Activated T-helper 9 cell treated with anti-CD3 and anti-CD28 coated beads, Interleukin-2, amount 50 U/mL, for 16 hours (primary cell): ENCODE measurements around the gene FARS2.

ENCODE experiments used
- DNase-seq: peaks from one replicate; pipeline ENCODE4 v3.0.0-alpha.2; 2020; ENCODE audit warnings: low read depth

The FARS2 gene

DNA sequence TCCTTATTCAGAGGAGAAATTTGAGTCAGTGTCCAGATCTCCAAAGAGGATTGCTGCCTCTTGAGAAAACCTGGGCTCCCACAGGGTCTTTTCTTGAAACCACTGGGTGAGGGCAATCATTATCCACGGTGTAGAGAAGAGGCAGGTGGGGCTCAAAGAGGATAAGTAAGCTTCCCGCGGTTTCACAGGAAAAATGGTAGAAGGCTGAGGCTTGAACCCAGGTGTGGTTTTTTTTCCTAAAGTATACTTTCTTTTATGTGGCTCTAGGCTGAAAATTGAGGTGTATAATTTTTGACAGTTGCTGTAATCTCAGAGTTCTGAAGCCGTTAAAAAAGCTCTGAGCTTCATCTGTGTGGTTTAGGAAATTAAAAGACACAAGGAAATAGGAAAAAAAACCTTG is 164.5 kb downstream of the FARS2 start:
- DNase-seq: no peak

DNA sequence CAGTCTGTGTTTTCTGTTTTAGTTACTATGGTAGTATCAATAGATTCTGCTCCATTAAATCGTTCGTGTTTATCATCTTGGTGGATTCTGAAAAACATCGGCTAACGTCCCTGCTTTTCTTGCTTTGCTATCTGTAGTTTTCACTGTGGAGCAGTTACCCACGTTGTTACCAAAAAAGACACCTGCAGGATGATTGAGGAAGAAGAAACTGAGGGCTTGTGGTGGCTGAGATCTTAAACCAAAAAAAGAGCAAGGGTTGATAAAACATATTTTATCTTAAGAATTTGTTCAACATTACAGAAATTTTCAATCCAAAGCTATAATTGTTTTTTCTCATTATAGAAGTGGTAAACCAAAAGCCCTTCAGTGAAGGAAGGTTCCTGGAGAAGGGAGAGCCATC is 166.3 kb downstream of the FARS2 start:
- no peak for DNase-seq

DNA sequence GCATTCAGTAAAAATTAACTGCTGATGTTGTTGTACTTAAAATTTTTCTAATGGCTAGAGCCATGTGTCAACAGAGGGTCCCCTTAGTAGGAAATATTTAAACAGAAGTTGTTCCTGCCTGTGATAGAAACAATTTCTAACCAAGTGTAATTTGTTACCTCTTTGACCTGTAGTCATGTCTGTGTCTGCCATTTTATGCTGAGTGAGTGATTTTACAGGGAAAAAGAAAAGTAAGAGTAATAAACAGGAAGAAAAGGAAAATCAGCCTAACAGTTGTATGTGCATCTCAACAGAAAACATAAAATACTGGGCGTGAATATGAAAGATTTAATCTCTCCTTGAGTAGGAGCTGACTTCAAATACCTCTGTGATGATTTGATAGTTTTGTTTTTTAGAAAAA is 172.0 kb downstream of the FARS2 start:
- no peak for DNase-seq

DNA sequence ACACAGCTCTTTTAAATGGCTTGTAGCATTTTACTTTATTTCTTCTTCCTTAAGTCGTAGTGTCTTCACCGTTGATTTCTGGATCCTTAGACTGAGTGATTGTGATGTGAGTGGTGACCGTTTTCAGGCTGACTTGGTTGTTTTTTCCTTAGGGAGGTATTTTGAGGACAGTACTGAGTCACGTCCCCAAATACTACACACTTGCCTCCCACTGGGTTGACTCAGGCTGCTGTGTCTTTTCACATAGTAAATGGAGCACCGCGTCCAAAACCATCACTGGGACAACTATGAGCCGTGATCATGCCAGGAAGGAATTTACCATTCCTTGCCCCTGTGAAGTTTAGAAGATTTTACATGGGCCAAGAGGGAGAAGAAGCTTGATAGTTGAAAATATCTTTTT is 174.1 kb downstream of the FARS2 start:
- DNase-seq: no peak

DNA sequence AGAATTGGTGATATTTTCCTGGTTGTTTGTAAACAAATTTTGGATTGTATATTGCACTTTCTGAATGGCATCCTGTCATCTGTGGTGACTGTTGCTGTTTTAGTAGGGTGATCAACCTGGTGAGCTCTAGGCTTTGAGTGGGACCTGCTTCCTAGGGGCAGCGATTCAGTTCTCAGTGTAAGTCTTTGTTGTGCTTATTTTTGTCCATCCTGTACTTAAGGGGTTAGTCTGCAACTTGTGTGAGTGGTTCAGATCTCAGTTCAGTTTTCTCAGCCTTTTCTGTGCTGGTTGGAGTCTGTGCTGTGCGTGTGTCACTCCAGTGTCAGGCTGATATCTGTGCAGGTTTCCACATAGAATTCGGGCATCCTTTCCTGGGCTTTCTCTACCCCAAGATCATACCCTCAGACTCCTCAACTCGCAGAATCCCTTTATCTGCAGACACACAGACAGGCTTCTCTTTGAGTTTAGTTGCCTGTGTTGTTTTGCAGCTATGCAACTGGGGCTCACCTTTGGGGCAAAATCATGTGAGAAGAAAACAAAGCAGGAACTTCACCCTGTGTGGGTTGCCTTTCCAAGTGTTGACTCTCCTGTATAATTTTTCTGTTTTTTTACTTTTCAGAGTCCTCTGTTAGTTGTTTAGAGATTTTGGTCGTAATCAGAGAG is 177.7 kb downstream of the FARS2 start:
- no peak for DNase-seq

DNA sequence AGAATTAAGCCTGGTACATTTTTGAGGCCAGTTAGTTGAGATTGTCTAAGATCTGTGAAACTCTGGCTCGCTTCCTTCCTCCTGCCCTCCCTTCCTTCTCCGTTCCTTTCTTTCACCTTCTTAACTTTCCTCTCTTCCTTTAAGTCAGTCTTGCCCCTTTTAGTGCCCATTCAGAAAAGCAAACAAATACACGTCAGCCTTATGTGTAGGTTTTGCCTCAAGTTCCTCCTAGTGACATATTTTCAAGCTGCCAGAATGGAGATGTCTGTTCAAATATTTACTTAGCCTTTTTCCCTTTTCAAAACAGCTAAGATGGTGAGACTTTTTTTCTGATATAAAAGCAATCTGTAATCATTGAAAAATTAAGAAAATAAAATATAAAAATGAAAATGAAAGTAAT is 178.4 kb downstream of the FARS2 start:
- no peak for DNase-seq

DNA sequence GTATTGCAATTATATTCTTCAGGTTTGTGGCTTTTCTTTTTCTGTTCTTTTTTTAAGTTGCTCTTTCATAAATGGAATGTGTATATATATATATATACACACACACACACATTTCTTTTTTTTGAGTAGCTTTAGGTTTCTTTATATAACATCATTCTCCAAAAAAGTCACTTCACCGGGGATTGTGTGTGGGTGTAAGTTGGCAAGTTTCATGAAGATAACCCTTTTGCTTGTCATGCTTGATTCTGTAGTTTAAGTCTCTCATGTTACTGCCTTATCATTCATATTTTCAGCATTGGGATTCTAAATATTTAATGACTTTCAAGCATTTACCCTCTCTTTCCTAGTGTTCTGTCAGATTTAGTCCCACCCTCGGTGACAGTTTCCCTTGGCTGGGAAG is 181.0 kb downstream of the FARS2 start:
- no peak for DNase-seq

DNA sequence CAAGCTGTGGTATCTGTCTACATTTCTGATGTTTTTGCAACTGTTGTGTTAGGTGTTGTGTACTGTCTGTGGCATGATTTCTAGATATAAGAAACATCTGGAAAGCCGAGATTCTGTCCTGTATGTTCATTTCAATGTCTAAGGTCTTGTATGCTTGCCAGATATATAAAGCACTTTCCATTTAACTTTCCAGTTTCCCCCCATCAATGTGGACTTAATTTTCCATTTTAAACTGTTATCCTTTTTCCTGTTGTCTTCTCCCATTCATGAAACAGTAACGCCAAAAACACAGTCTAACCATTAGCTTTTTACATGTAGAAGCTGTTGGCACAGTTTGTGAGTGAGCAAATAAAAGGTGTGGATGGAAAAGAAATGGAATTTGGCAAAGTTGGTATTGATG is 181.6 kb downstream of the FARS2 start:
- no peak for DNase-seq

DNA sequence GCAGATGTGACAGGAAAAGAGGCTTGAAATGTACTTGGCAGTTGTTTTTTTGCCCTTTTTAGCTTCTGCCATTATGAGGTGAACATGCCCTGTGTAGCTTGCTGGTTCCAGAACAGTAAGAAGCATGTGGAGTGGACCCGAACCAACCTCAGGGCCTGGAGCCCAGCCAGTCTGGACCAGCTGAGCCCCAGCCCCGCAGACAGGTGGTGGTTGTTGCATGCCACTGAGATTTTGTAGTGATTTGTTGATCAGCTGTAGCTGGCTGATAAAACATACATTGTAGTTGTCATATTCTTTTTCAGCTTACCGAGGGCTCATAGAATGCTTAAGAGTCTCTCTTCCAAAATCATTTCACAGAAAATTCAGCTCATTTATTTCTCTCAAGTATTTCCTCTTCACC is 182.2 kb downstream of the FARS2 start:
- DNase-seq: no peak

DNA sequence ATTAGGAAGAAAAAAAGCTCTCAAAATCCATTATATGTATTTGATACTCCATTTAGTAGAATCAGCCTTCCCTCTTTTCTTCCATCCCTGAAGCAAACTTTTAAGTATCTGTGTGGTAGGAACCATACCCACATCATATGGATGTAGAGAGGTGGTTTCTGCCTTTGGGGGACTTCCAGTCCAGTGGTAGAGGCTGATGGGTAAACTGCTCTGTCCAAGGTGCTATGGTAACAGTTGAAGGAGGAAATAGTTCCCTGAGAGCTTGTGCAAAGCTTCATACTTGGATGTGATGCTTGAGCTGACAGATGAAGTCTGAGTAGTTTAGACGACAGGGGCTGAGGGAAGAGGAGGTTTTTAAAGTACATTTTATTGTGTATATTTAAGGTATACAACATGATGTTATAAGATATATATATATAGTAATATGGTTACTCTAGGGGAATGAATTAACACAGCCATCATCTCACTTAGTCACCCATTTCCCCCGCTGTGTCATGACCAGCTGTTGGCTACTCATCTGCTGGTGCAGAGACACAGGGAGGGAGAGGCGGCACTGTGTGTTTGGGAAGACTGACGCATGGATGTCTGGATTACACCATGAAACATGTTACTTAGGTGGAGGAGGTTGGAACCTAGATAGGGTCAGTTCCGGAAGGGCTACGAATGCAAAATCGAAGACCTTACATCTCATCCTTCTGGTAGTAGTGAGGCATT is 185.2 kb downstream of the FARS2 start:
- DNase-seq: no peak

DNA sequence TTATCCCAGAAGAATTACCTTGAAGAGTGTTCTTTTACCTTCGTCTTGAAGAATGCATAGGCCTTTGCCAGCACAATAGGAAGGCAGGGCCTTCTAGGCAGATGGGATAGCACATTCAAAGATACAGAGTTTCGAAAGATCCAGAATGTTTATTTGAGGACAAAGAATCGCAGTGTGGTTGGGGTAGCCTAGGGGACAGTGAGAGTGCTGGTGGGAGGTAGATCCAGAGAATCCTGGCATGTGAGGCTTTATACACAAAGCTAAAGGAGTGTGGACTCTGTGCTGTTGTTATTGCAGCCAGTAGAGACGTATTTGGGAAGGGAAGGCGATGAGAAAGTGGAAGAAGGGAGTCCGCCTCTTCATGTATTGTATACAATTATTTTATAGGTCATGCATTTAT is 186.6 kb downstream of the FARS2 start:
- DNase-seq: no peak

DNA sequence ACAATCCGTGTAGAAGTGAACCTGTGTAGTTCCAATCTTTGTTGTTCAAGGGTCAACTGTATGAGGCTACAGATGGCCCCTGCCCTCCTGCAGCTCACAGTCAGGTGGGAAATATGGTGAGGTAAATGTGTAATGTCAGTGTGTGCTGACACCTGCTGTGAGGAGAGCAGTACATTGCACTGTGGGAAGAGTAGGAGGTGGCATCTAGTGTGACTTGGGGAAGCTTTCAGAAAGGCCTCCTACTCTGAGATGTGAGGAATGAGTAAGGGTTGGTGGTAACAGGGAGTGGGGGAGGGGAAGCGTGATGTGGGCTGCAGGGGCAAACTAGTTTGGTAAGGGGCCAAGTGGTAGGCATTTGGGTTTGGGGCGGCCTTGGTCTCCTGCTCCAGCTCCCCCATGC is 188.8 kb downstream of the FARS2 start:
- no peak for DNase-seq

DNA sequence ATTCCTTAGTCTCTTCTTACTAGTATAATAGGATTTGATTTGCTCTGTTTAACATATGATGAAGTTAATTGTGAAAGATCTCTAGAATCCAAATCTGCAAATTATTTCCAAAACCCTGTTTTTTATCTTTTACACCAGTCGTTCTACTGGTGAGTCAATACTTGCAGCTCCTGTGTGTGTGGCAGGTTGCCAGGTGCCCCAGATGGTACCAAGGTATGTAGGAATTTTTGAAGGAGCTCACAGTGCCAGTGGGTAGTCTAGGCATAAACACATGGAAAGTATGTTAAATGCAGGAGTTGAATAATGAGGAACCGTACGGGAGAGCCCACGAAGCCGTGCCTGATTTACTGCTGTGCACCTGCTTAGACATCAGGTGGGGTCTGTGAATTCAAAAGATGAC is 192.2 kb downstream of the FARS2 start:
- no peak for DNase-seq

DNA sequence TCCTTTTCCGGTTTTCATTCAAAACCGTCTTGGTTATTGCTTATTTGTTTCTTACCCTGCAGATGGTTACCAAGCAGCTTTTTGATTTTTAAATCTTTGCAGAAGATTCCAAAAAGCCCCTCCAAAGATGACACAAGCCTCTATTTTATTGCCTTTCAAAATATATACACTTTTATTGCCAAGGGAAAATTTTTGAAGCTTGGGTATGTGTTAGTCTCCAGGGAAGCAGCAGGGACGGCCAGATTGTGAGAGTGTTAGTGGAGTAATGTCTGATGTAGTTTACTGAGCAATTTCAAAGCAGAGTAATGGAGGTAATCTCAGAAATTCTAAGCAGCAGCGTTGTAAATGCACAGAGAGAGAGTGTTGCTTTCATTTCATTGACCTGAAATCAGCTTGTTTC is 193.8 kb downstream of the FARS2 start:
- no peak for DNase-seq

DNA sequence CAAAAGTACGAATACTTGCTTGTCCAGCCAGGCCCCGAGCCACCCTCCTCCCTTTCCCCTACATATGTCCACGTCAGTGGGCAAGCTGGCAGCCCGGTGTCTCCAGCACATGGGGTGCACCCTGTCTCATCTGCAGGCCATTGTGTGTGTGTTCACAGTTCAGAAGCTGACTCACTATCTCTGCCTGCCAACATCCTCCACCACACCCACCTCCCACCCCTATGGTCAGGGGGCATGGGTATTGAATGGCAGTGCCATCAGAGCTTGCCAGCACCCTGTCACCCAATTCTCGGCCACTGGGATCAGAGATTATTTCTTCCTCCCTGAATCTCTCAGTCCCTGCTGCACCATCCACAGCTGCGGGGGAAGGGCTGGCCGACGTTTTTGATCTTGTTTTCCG is 195.7 kb downstream of the FARS2 start:
- DNase-seq: no peak

DNA sequence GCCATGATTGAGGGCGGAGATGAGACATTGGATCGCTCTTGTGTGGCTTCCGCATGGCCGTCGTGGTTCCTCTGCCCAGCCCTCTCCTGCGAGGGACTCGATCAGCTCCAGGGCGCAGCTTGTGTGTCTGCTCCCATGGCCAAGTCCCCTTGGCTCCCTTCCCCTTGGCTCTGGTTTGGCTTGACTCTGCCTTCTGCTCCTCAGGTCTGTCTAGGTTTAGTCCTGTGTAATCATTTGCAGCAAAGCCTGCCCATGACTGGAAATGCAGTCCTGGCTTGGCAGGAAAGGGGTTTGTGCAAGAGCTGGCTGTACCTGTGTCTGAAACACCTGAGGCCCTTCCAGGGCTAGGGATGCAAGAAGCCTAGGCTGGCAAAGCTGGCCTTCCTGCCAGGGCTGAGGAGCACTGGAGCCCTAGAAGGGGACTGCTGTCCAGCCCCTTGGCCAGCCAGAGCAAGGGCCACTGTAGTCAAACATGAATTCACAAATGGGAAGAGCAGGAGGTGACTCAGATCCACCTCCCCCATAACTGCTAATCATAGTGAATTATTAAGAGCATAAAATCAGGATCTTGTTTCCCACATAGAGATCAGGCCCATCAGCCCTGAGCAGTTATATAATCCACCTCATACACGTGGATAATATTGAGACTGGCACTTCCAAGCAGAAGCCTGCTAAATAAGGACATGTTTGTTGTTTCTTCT is 196.8 kb downstream of the FARS2 start:
- DNase-seq: no peak

DNA sequence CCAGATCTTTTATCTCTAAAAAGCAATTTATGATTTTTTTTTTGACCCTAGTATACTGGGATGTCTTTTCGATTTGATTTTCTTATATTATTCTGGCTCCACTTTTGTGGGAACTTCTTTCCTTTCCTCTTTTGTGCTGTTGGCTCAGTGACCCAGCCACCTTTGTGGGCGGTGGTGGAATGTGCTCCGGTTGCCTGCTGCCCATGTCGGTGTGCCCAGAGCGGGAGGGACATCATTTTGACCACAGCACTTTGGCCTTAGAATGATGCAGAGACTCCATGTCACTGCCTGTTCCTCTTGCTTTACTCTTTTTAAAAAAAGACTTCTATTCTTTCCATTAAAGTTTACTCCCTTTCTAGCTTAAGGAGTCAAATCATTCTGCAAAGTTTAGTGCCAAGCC is 198.0 kb downstream of the FARS2 start:
- DNase-seq: no peak

DNA sequence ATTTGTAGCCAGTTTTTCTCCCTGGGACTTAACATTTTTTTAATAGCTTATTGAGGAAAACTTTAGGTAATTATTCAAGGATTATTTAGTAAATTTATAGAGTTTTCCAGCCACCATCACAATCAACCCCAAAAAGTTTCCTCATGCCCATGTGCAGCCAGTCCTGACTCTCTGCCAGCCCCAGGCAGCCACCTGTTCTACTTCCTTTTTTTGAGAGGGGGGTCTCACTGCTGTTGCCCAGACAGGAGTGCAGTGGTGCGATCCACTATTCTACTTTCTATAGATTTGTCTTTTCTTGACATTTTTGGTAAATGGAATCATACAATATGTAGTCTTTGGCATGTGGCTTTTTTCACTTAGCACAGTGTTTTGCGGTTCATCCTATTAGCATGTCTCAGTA is 200.1 kb downstream of the FARS2 start:
- no peak for DNase-seq

DNA sequence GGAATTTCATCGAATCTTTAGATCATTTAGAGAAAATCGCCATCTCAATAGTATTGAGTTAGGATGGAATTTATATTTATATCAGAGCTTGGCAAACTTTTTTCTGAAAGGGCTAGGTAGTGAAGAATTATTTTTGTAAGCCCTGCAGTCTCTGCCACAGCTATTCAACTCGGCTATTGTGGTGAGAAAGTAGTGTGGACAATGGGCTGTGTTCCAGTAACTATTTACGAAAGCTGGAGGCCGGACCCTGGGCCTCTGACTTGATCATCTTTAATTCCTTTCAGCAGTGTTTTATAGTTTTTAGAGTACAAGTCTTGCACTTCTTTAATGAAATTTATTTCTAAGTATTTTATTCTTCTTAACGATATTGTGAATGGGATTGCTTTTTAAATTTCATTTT is 201.5 kb downstream of the FARS2 start:
- DNase-seq: no peak

DNA sequence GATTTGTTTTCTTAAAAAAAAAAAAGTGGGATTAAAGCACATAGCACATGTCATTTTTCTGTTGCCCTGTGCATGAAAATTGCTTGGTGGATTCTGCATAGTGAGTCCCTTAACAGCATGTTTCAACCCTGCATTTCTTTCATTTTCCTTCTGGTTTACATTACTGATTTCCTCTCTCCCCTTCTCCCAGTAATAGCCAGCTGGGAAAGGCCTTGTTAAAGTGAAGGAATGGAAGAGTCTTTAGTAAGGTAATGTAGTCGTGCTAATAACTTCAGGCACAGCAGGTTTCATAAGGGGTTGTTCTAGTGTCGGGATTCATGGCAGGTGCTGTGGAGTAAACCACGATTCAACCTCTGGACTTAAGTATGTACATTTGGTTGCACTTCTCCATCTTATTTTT is 202.4 kb downstream of the FARS2 start:
- DNase-seq: no peak

DNA sequence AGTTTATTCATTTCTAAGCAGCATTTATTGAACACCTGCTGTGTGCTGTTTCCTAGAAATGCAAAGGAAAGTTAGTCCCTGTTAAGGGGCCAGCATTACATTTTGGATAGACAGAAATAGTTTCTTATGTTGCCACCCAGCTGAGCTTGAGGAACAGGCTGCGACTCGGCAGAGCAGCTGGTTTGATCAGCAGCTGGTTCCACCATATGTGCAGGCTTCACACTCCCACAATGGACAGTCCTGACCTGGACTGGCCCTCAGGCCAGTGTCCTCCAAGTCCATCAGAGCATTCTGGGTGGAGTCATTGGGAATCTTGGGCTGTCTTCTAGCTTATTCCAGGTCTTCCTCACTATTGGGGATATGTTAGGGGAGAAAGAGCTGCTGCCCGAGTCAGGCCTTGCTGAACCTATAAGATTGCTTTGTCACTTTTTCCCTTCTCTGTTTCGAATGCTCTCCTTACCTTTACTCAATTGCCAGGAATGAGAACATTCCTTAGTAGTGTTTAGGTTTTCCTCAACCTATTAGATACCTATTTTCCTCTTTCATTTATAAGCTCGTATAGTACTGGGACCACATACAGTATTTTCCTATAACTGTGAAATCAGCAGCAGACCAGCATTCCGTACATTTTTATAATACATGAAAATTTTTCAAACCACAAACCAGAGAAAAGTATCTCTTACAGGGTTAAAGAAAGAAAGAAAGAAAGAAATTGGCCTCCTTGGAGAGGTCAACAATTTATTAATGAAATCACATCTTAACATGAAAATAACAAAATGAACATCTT is 203.0 kb downstream of the FARS2 start:
- no peak for DNase-seq

DNA sequence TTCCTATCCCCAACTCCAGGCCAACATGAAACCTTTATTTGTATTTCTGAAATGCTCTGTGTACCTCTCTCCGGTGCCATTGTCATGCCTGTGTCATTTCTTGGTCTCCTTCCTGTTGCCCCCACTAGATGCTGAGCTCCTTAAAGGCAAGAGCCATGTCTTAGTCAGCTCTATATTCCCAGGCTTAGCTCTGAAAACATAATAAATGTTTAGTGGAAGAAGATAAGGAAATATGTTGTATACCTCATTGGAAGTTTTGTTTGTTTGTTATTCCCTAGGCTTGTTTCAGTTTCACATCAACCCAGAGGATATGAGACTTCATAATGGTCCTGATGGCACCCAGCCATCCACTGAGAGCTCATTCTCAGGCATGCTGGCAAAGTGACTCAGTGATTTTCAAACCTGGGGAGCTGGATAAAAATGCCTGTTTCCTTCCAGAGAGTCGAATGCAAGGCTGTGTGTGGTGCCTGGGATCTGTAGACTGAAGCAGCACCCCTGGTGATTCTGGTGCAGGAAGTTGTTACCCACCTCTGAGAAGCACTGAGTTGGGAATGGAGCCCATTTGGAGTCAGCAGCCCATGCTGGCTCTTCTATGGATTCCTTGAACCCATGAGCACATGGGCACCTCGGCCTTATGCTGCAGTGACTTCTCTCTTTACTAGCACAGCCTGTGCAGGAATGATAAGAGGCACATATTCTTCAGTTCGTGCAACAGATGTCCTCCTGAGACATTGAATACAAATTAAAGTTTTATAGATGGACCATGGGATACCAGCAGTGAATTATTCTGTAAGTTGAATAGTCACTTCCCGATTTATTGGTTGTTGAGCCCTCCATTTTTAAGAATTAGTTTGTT is 205.2 kb downstream of the FARS2 start:
- no peak for DNase-seq
